ENCODE data around the gene WDR74.

DNA sequence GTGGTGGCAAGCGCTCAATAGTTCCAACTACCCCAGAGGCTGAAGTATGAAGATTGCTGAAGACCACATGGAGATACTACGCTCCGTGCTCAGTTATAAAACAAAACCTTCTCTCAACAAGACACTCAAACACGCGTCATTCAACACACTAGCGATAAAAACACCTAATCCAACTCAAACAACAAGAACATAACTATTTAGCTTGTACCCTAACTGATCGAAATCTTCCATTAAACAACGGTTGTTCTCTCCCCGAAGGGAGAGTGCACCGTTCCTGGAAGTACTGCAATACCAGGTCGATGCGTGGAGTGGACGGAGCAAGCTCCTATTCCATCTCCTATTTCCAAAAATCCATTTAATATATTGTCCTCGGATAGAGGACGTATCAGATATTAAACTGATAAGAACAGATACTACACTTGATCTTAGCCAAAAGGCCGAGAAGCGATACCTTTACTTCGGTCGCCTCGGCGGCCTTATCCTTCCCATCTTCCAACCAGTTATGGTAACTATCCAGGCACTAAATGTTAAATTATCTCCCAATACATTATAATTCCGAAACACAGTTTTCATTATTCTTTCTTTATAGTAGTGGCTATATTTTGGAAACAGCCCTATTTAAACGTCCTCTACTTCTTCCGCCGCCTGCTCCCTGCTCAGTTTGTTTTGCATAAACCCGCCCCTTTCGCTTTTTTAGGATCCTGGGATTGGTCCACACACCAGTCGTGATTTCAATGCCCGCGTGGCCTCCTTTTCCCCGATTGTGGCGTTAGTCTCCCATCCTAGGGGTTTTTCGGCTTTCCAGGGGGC lies 2.2 kb upstream of the WDR74 start:
- TF ChIP-seq SPI1 (IDR thresholded peaks at IDR 0.05; ENCODE audit: low read depth, low read length), result no peak; the same call in 1 of the 2 replicates
- TF ChIP-seq POLR2A (IDR thresholded peaks at IDR 0.05; ENCODE audit: low read depth, low read length), result peak; percentile 100
- TF ChIP-seq TAF1 (IDR thresholded peaks at IDR 0.05; ENCODE audit: low read depth, low read length), result peak; percentile 88
- peak; percentile 100 for TF ChIP-seq POLR2AphosphoS5 (IDR thresholded peaks at IDR 0.05; ENCODE audit: low read depth, low read length)

Measured in GM12891 (cell line).